Suprapubic skin (tissue), 4 donors: Measurements from ENCODE around the gene CMSS1.
A peak's percentile ranks its signal among the peaks of the same experiment; 100 is the strongest.

ENCODE experiments used
- POLR2A ChIP-seq, 2 donors: fragments of 450-650 bp; IDR thresholded peaks; one replicate each; pipeline ENCODE4 v1.6.1; 2017; ENCODE audit warnings: antibody characterized with exemption in 2 of 2, mild to moderate bottlenecking in 2 of 2, moderate library complexity in 2 of 2
- POLR2AphosphoS5 ChIP-seq, 3 donors: sonication (generic); formaldehyde crosslinking; IDR thresholded peaks; one replicate each; pipeline ENCODE4 v1.6.1; 2017; ENCODE audit warnings: antibody characterized with exemption in 3 of 3
- TF ChIP-seq, protein P1 (sequence below), 2 donors: fragments of 200-600 bp in 1 of 2; fragments of 450-650 bp in 1 of 2; sonication (generic) in 1 of 2; IDR thresholded peaks; one replicate each; pipeline ENCODE4 v1.5.1; 2016 to 2019; ENCODE audit warnings: antibody characterized with exemption in 2 of 2, mild to moderate bottlenecking in 1 of 2, moderate library complexity in 1 of 2

DNA sequence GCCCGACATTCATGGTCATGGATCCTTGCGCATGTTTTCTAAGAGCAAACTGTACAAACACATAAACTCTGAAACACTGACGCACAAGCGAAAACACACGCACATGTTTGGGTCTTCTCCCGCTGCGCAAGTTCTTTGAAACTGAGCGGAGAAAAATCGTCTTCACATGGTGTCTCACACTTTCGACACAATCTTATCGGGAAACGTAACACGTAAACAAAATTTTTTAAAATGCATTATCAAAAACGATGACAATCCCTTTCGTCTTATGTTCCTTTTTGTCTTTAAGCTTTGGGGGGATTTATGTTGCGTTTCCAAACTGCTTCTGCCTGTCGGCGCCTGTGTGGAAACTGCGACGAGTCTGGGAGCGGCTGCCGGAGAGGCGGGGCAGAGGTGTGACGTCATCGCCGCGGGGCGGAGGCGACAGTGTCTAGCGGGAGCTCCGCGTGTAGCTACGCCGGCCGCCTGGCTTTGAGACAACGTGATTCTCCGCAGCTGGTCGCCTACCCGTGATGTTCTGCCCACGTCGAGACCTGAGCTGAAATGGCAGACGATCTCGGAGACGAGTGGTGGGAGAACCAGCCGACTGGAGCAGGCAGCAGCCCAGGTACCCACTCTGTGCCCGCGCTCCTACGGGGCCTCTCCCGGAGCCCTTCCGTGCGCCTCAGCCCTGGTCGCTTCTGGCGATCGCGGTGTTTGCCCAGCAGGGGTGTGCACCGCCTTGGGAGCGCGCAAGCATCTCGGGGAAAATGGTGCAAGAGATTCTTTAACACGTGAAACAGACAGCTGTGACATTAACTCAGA lies at the start of gene CMSS1:
- TF ChIP-seq, protein P1, sequence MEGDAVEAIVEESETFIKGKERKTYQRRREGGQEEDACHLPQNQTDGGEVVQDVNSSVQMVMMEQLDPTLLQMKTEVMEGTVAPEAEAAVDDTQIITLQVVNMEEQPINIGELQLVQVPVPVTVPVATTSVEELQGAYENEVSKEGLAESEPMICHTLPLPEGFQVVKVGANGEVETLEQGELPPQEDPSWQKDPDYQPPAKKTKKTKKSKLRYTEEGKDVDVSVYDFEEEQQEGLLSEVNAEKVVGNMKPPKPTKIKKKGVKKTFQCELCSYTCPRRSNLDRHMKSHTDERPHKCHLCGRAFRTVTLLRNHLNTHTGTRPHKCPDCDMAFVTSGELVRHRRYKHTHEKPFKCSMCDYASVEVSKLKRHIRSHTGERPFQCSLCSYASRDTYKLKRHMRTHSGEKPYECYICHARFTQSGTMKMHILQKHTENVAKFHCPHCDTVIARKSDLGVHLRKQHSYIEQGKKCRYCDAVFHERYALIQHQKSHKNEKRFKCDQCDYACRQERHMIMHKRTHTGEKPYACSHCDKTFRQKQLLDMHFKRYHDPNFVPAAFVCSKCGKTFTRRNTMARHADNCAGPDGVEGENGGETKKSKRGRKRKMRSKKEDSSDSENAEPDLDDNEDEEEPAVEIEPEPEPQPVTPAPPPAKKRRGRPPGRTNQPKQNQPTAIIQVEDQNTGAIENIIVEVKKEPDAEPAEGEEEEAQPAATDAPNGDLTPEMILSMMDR (IDR thresholded peaks at IDR 0.05) = peak in 1 of 2 donors; percentile 14
- TF ChIP-seq POLR2A (IDR thresholded peaks at IDR 0.05) = peak in 1 of 2 donors; percentile 77
- TF ChIP-seq POLR2AphosphoS5 (IDR thresholded peaks at IDR 0.05) = peak in 1 of 3 donors; percentile 31
